Neural crest cell (in vitro differentiated cells): ENCODE data around the gene PIK3CD. TPM values are rescaled to one million over a fixed set of nuclear protein-coding genes. Genes with fewer than 3 reads are reported as not detected.
A peak's percentile ranks its signal among the peaks of the same experiment; 100 is the strongest.

Experiments
- DNase-seq: peaks from one replicate; pipeline ENCODE4 v3.0.0; 2021; ENCODE audit warnings: low read depth, mixed read lengths, low spot score
- H3K27ac Mint-ChIP-seq: one replicate; pipeline ENCODE4 v1.8.0; 2021; ENCODE audit warnings: mild to moderate bottlenecking, mixed read lengths; ENCODE audit not compliant: unreplicated experiment
- H3K27me3 Mint-ChIP-seq: 2 replicates; pipeline ENCODE4 v1.8.0; 2021; ENCODE audit warnings: low read depth, mild to moderate bottlenecking, mixed read lengths
- H3K36me3 Mint-ChIP-seq: 2 replicates; pipeline ENCODE4 v1.8.0; 2021; ENCODE audit warnings: low read depth, mild to moderate bottlenecking, mixed read lengths
- H3K4me1 Mint-ChIP-seq: 2 replicates; pipeline ENCODE4 v1.8.0; 2021; ENCODE audit warnings: mixed read lengths
- H3K4me3 Mint-ChIP-seq: one replicate; pipeline ENCODE4 v1.8.0; 2021; ENCODE audit warnings: mild to moderate bottlenecking, mixed read lengths
- H3K9me3 Mint-ChIP-seq: 2 replicates; pipeline ENCODE4 v1.8.0; 2021; ENCODE audit warnings: mixed read lengths
- CTCF ChIP-seq: fragments of 200-600 bp; sonication (generic); conservative IDR thresholded peaks from 2 replicates; pipeline ENCODE4 v1.5.0; 2021; ENCODE audit warnings: antibody characterized with exemption, mild to moderate bottlenecking
- total RNA-seq: library from RNA; stranded (reverse); gene quantifications from 2 replicates; pipeline ENCODE4 v1.2.1, GENCODE V29; 2021

PIK3CD gene
- total RNA-seq, 1 donor from 2014 or later: 1.9 TPM

GRCh38 chr1:9719978-9720722 lies 68.6 kb downstream of the PIK3CD start:
- Mint-ChIP-seq H3K4me1 (peaks cover 12% of the 10 kb centered on the region), H3K9me3 (peaks cover 2% of the 10 kb centered on the region), H3K27me3 (no peaks in the 10 kb centered on the region), H3K27ac (no peak overlapping the region), H3K4me3 (no peak overlapping the region), H3K36me3 (peaks cover 2% of the 10 kb centered on the region)
- TF ChIP-seq CTCF: no peak
- no peak for DNase-seq

- H3K4me1 Mint-ChIP-seq: peaks cover 12% of the 10 kb centered on the region
- H3K4me3 Mint-ChIP-seq: no peak overlapping the region
- peaks cover 2% of the 10 kb centered on the region for H3K36me3 Mint-ChIP-seq
- DNase-seq: no peak
- no peak overlapping the region for H3K27ac Mint-ChIP-seq
- no peaks in the 10 kb centered on the region for H3K27me3 Mint-ChIP-seq
- H3K9me3 Mint-ChIP-seq: peaks cover 2% of the 10 kb centered on the region
- no peak for TF ChIP-seq CTCF
Measured at GRCh38 chr1:9720785-9721605, 69.5 kb downstream of the PIK3CD start.

GRCh38 chr1:9721606-9722377 lies 70.3 kb downstream of the PIK3CD start:
- Mint-ChIP-seq H3K4me1 (peaks cover 12% of the 10 kb centered on the region), H3K27me3 (no peaks in the 10 kb centered on the region), H3K36me3 (peaks cover 2% of the 10 kb centered on the region), H3K27ac (no peak overlapping the region), H3K9me3 (peaks cover 2% of the 10 kb centered on the region), H3K4me3 (no peak overlapping the region)
- TF ChIP-seq CTCF: peak; percentile 71
- DNase-seq: peak; percentile 85

GRCh38 chr1:9722378-9722749 lies 70.8 kb downstream of the PIK3CD start:
- no peak for DNase-seq
- Mint-ChIP-seq H3K9me3 (peaks cover 2% of the 10 kb centered on the region), H3K27me3 (no peaks in the 10 kb centered on the region), H3K27ac (no peak overlapping the region), H3K4me3 (no peak overlapping the region), H3K4me1 (peaks cover 11% of the 10 kb centered on the region), H3K36me3 (peaks cover 2% of the 10 kb centered on the region)
- no peak for TF ChIP-seq CTCF

- Mint-ChIP-seq H3K4me3 (peak overlapping the region; percentile 36), H3K4me1 (peaks cover 3% of the 10 kb centered on the region), H3K9me3 (peaks cover 2% of the 10 kb centered on the region), H3K36me3 (peaks cover 2% of the 10 kb centered on the region), H3K27me3 (no peaks in the 10 kb centered on the region), H3K27ac (no peak overlapping the region)
- no peak for TF ChIP-seq CTCF
- DNase-seq: no peak
Measured at GRCh38 chr1:9723068-9723805, 71.7 kb downstream of the PIK3CD start.
